Measurements from ENCODE around the gene SIGLEC5. TPM values are rescaled to one million over a fixed set of nuclear protein-coding genes. Genes with fewer than 3 reads are reported as not detected.

The SIGLEC5 gene
- total and polyA plus RNA-seq, 2 of the 8 experiments (the other 6 are each of a cell fraction or from before 2014, with no cell fraction given): not detected

DNA sequence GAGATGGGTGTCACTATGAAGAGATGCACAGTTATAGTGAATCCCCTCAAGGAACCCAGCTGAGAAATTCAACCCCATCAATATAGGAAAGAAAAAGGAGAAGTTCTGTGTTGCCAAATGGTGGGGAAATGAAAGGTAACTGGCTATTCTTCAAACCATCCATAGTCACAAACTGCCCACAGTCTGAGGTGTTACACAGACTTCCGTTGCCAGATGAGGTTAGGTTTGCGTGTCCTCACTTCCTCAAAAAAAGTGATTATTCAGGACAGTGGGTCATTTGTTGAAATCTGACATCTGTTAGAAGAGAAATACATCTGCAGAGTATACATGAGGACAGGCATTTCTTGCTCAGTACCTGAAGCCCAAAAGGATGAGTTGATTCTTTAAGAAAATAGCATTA is 9.0 kb downstream of the SIGLEC5 start (continued):
- no peak for TF ChIP-seq POU5F1 (IDR thresholded peaks at IDR 0.05; ENCODE audit: low read depth, low read length)
